Sciatic nerve (tissue), 1 donor: Measurements from ENCODE around the gene GCAT. TPM values are rescaled to one million over a fixed set of nuclear protein-coding genes. Genes with fewer than 3 reads are reported as not detected.

Experiments used
- microRNA-seq: library from miRNA; unstranded; fragments of <30 nt; microRNA quantifications from one replicate; pipeline ENCODE4 v1.2.0, GENCODE V29; 2020
- total RNA-seq: library from RNA; stranded (reverse); fragmentation: NEBNext Ultra II Directional; extraction: Animal tissue kit (Norgen Biotek cat#: 25700); gene quantifications from one replicate; pipeline ENCODE4 v1.2.1, GENCODE V29; 2021
- donor health status: DM: no; HTN: no; CAD: no.

GCAT gene
- total RNA-seq, 1 donor from 2014 or later = 7.6 TPM

Small RNA genes within 50 kb of the gene (microRNA-seq; reads per million reads assigned to microRNA genes)
- not detected for gene MIR659

Other genes with a start within 250 kb of the GCAT start
- 83.1 TPM for gene CDC42EP1, start 247.5 kb upstream of the GCAT start, total RNA-seq
- not detected for gene LGALS2, start 227.8 kb upstream of the GCAT start, total RNA-seq
- 71.2 TPM for gene GGA1, start 199.1 kb upstream of the GCAT start, total RNA-seq
- 10.3 TPM for gene SH3BP1, start 168.3 kb upstream of the GCAT start, total RNA-seq
- gene PDXP, start 149.2 kb upstream of the GCAT start, total RNA-seq = 10.0 TPM
- gene LGALS1, start 132.3 kb upstream of the GCAT start, total RNA-seq = 1,269 TPM
- gene NOL12, start 121.6 kb upstream of the GCAT start, total RNA-seq = 21.2 TPM
- gene TRIOBP, start 110.9 kb upstream of the GCAT start, total RNA-seq = 84.0 TPM
- not detected for gene GALR3, start 15.4 kb downstream of the GCAT start, total RNA-seq
- gene ANKRD54, start 36.4 kb downstream of the GCAT start, total RNA-seq = 17.3 TPM
- 315 TPM for gene EIF3L, start 41.5 kb downstream of the GCAT start, total RNA-seq
- 30.4 TPM for gene MICALL1, start 98.4 kb downstream of the GCAT start, total RNA-seq
- 0.45 TPM for gene C22orf23, start 145.7 kb downstream of the GCAT start, total RNA-seq
- 94.8 TPM for gene POLR2F, start 145.8 kb downstream of the GCAT start, total RNA-seq
- 179 TPM for gene SOX10, start 176.6 kb downstream of the GCAT start, total RNA-seq
- 28.7 TPM for gene PICK1, start 249.5 kb downstream of the GCAT start, total RNA-seq